Breast epithelium (tissue), 3 donors: Measurements from ENCODE around the gene SFTA2.

Source experiments
- POLR2A ChIP-seq: fragments of 450-650 bp; IDR thresholded peaks from one replicate; pipeline ENCODE4 v1.6.1; 2016; ENCODE audit warnings: antibody characterized with exemption, mild to moderate bottlenecking, moderate library complexity
- POLR2AphosphoS5 ChIP-seq, 3 donors: sonication (generic); formaldehyde crosslinking; IDR thresholded peaks; one replicate each; pipeline ENCODE4 v1.6.1; 2017; ENCODE audit warnings: antibody characterized with exemption in 3 of 3
- TF ChIP-seq, protein P1 (sequence below), 3 donors: fragments of 450-650 bp; IDR thresholded peaks; one replicate each; pipeline ENCODE4 v1.5.1; 2016 to 2017; ENCODE audit warnings: antibody characterized with exemption in 3 of 3, mild to moderate bottlenecking in 3 of 3, moderate library complexity in 3 of 3

DNA sequence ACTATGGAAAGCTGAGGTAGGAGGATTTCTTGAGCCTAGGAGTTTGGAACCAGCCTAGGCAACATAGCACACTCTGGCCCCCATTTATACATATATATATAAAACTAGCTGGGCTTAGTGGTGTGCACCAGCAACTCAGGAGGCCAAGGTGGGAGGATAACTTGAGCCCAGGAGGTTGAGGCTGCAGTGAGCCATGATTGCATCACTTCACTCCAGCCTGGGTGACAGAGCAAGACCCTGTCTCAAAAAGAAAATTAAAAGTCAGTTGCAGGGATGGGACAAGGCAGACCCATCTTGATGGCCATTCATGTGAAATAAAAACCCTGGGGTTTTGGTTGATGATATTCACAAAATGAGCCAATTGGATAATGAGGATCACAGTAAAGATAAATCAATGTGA lies 30.5 kb downstream of the SFTA2 start:
- TF ChIP-seq, protein P1, sequence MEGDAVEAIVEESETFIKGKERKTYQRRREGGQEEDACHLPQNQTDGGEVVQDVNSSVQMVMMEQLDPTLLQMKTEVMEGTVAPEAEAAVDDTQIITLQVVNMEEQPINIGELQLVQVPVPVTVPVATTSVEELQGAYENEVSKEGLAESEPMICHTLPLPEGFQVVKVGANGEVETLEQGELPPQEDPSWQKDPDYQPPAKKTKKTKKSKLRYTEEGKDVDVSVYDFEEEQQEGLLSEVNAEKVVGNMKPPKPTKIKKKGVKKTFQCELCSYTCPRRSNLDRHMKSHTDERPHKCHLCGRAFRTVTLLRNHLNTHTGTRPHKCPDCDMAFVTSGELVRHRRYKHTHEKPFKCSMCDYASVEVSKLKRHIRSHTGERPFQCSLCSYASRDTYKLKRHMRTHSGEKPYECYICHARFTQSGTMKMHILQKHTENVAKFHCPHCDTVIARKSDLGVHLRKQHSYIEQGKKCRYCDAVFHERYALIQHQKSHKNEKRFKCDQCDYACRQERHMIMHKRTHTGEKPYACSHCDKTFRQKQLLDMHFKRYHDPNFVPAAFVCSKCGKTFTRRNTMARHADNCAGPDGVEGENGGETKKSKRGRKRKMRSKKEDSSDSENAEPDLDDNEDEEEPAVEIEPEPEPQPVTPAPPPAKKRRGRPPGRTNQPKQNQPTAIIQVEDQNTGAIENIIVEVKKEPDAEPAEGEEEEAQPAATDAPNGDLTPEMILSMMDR (IDR thresholded peaks at IDR 0.05), result no peak
- TF ChIP-seq POLR2AphosphoS5 (IDR thresholded peaks at IDR 0.05) (no peak), POLR2A (no peak)
